Measurements from ENCODE around the gene CTNNAL1. TPM values are rescaled to one million over a fixed set of nuclear protein-coding genes. Genes with fewer than 3 reads are reported as not detected.

Gene CTNNAL1, protein sequence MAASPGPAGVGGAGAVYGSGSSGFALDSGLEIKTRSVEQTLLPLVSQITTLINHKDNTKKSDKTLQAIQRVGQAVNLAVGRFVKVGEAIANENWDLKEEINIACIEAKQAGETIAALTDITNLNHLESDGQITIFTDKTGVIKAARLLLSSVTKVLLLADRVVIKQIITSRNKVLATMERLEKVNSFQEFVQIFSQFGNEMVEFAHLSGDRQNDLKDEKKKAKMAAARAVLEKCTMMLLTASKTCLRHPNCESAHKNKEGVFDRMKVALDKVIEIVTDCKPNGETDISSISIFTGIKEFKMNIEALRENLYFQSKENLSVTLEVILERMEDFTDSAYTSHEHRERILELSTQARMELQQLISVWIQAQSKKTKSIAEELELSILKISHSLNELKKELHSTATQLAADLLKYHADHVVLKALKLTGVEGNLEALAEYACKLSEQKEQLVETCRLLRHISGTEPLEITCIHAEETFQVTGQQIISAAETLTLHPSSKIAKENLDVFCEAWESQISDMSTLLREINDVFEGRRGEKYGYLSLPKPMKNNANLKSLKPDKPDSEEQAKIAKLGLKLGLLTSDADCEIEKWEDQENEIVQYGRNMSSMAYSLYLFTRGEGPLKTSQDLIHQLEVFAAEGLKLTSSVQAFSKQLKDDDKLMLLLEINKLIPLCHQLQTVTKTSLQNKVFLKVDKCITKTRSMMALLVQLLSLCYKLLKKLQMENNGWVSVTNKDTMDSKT
- total RNA-seq: 178 and 239 TPM in 2 replicates

DNA sequence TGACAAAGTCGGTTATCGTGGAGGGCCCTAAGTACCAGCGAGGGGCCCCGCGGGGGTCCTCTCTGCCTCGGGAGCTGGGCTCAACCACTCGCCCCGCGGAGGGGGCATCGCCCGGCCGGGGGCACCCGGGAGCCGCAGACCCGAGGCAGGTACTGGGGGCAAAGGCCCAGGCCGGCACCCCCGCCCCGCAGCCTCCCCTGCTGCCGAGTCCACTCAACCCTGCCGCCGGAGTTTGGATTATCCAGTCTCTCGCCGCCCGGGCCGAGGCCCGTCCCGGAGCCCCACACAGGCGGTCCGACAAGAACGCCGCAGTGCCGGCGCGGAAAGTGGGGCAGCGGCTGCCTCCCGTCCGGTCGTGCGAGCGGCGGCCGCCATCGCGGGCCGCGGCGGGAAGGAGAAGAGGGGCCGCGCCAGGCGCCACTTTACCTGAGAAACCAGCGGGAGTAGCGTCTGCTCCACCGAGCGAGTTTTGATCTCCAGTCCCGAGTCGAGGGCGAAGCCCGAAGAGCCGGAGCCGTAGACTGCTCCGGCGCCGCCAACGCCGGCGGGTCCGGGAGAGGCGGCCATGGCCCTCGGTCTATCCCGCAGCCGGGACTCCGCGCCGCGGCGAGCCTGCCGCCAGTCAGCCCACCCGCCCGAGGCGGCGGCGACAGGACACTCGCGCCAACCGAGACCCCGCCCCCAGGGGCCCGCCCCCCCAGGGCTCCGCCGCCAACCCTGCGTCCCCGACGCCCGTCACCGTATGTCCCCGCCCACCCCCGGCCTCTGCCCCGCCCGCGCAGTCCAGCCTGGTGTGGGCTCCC lies at the start of gene CTNNAL1:
Gene CTNNAL1, minus strand, starts transcription at position 624 of the 803 bp plus-strand sequence. Its CDS starts 57 bp downstream, at position 567.

DNA sequence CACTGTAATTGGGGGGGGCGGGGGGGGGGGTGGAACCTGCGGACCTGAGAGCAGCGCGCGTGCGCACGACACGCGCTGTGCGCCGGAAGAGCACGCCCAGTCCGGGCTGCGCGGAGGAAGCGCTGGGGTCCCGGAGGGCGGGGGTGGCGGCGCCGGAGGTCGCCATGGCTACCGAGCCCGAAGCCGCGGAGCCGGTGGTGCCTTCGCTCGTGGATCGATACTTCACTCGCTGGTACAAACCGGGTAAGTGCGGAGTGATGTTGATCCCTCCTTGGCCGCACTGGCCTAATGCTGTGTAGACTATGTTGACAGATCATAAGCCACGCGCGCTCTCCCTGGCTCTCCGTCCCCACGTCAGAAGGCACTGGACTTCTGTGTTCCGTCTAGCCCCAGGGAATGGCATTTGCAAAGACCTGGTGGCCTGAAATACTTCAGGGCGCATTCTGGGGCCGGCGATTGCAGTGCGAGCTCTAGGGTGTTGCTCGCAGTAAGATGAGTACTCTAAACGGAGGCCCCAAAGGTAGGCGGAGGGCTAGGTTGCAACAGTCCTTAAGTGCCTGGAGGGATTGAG lies 78.9 kb downstream of the CTNNAL1 start, which contains the start of gene ABITRAM:
Gene ABITRAM, plus strand, starts transcription at position 78 of the 571 bp plus-strand sequence. Its CDS starts 87 bp downstream, at position 165.

DNA sequence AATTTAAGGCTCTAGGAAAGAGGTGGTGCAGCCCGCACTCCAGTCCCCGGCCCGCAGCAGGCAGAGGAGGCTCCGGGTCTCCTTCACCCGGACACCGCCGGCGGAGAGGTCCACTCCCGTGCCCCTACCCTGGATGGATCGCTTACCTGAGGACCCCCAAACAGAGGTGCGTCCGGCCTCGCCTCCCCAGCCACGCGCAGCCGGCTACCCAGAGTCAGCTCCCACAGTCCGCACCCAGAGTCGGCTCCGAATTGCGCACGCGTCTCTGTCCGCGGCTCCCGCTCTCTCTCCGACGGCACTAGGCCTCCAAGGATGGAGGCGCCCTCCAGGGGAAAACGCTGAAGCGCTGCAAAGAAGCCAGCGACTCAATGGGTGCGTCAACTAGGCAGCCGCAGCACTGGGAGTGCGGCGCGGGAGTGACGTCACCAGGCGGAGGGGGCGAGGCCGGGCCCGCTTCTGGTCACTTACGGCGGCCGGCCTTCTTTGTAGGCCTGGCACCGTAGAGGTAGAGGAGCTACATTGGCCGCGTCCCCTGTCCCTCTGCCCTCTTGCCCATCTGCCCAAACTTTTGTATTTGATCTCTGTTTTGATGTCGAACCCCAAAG lies 79.5 kb downstream of the CTNNAL1 start, which contains the start of gene ELP1:
Gene ELP1, minus strand, starts transcription at position 407 of the 605 bp plus-strand sequence. CDS start 2,978 bp downstream, outside the sequence.

Other genes with a start within 250 kb of the CTNNAL1 start
- not detected in 2 replicates for gene ACTL7B, start 157.5 kb downstream of the CTNNAL1 start, total RNA-seq
- gene ACTL7A, start 151.2 kb downstream of the CTNNAL1 start, total RNA-seq: not detected in 2 replicates
- gene ELP1, start 79.4 kb downstream of the CTNNAL1 start, total RNA-seq: 32.5 and 38.8 TPM in 2 replicates
- gene ABITRAM, start 79.1 kb downstream of the CTNNAL1 start, total RNA-seq: 3.2 and 3.9 TPM in 2 replicates
- 35.7 and 56.4 TPM in 2 replicates for gene TMEM245, start 106.4 kb upstream of the CTNNAL1 start, total RNA-seq
- gene FRRS1L, start 153.8 kb upstream of the CTNNAL1 start, total RNA-seq: not detected in 2 replicates